Right lobe of liver (tissue), 4 donors: ENCODE results near the gene YIPF5.

Experiments used
- POLR2A ChIP-seq: fragments of 450-650 bp; IDR thresholded peaks from one replicate; pipeline ENCODE4 v1.6.1; 2017; ENCODE audit warnings: antibody characterized with exemption, mild to moderate bottlenecking
- TF ChIP-seq, protein P1 (sequence below), 4 donors: fragments of 200-600 bp in 3 of 4; fragments of 450-650 bp in 1 of 4; IDR thresholded peaks; one replicate each; pipeline versions ENCODE4 v1.5.1 to v1.8.0; 2016 to 2022; ENCODE audit warnings: antibody characterized with exemption in 4 of 4, mild to moderate bottlenecking in 2 of 4
- donor health status: DM: no; HTN: no; CAD: no.
- donor health status: DM: no; HTN: no; CAD: no.
- donor health status: DM: no; HTN: yes; CAD: no.

DNA sequence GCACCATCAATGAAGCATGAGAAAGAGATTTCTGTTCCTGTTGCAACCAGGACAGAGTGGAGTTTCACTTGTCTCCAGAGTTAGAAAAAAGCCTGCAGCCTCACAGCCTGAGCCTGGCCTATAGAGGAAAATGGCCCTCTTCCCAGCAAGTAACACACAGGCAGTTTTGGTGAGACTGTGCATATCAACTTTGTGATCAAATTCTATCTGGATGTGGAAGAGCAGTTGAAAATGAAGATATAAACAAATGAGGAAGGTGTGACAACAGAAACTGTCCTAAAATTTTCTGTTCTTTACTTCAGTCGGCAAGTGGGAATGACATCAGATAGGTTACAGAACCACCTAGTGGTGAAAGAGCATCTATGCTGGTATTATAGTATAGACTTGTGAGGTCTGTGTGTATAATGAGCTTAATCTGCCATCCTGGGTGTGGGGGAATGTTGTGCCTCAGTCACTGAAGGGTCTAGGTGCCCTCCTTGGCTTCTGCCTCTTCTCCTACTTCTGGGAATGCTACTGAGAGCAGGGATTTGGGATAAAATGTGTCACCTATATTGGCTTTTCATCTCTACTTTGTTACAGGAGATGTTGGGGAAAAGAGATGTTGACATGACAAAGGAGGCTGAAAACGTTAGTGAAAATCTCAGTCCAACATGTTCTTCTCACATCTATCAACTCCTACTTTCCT is 28.2 kb downstream of the YIPF5 start:
- TF ChIP-seq, protein P1, sequence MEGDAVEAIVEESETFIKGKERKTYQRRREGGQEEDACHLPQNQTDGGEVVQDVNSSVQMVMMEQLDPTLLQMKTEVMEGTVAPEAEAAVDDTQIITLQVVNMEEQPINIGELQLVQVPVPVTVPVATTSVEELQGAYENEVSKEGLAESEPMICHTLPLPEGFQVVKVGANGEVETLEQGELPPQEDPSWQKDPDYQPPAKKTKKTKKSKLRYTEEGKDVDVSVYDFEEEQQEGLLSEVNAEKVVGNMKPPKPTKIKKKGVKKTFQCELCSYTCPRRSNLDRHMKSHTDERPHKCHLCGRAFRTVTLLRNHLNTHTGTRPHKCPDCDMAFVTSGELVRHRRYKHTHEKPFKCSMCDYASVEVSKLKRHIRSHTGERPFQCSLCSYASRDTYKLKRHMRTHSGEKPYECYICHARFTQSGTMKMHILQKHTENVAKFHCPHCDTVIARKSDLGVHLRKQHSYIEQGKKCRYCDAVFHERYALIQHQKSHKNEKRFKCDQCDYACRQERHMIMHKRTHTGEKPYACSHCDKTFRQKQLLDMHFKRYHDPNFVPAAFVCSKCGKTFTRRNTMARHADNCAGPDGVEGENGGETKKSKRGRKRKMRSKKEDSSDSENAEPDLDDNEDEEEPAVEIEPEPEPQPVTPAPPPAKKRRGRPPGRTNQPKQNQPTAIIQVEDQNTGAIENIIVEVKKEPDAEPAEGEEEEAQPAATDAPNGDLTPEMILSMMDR (IDR thresholded peaks at IDR 0.05) = peak; percentile 44 to 54 (median 52)
- TF ChIP-seq POLR2A = no peak
